GM19193 (cell line): ENCODE data around the gene SYTL3.

Experiments used
- POLR2A ChIP-seq: IDR thresholded peaks from 4 replicates; pipeline ENCODE4 v1.6.1; 2011; ENCODE audit not compliant: insufficient read depth, insufficient read length; ENCODE audit errors: extremely low read depth

Gene SYTL3

DNA sequence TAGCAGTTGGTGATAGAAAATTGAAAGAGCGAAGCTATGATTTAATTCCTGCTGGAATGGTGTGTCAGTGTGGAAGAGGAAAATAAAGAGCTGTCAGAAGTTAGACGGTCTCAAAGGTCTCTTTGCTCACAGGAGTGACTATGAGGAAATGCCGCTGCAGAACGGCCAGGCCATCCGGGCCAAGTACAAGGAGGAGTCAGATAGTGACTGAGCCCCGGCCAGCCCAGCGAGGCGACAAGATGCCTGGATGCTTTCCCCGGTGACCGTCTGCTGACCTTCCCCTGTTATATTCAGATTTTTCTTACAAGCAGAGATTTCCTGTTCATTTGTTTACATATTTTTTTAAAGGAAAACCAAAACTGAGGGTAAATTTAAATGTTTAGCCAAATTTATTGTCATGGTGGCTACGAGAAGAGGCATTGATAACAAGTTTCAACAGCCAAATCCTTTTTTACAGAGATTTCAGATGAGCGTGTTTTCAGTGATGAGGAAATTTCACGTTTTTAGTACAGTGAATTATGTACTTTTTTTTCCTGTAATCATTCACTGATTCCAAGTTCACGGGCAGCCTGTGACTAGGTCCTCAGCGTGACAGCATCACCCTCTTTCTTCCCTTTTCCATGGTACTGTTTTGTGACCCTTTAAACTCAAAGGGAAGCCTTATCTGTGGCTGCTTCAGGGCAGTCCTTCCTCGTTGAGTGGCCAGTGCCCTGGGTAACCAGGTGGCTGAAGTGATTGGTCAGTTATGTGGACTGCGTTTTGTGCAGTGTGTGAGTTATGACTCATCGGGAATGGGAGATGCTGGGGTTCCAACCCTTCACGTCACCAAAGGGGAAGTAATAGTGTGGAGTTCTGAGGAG is 17.9 kb upstream of the SYTL3 start:
- TF ChIP-seq POLR2A, result no peak

DNA sequence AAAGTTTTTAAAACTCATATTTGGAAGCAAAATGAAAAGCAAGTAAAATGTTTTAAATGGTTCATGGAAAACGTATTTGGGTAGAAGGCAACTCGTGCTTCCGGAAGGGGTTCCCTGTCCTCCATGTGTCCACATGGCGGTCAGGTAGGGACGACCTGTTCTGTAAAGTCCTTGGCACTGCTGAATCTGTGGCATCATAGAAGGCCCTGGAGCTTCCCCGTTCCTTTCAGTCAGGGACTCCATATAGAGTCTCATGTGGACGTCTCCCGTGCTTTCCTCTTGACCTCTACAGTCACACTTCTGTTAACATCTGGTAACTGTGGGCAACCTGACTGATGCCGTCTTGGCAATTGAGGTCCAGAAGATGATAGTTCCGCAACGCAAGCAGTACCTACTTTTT is 16.7 kb upstream of the SYTL3 start:
- no peak for TF ChIP-seq POLR2A

DNA sequence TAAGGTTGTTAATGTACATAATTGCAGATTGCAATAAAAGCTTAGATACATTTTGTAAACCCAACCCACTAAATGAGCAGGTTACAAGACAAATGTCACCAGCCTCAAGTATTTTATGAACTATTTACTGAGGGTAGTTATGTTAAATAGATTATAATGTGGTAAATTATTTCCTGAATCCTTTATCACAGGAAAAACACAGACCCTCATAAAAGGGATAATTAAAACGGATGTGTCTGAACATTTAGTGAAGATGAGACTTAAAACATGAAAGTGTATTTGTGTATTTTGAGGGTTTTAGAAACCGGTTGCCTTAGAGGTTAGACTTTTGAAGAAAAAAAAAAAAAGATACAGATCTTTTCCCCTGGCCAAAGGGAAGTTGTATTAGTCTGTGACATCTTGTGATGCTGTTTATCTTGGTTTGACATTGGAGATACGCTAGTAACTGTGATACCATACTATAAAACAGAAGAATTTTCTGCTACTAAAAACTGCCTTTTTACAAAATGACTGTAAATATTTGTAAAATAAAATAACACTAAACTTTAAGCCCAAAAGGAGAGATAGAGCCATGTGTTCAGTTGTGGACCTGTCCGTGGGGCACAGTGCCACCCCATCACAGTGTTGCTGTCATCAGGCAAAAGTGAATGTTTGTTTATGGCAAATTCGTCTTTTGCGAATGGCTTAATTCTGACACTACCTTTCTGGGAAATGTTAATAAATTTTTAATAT is 15.0 kb upstream of the SYTL3 start:
- no peak for TF ChIP-seq POLR2A

DNA sequence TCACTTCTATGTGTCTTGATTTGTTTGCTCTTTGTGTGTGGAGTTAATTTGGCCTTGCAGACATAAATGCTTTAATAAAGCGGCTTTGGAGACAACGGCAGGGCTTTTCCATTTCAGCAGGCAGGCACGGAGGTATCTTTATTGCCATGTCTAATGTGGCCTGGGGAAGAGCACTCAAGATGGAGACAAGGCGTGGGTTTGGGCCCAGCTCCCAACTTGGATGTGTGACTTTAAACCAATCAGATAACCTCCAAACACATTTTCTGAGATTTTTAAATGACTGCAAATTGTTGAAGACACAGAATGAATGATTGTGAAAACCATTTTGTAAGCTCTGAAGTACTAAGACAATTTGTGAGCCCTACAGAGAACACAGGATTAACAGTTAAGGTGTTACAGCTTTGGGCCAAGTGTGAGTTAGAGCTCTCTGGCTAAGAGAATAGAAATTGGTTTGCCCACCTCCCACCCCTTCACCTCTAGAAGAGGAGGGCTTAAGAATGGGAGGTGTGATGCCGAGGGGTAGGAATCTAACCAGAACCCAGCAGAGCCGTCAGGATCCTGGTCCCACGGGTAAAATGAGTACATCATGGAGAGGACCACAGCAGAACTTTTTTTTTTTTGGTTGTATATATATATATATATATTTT is 14.3 kb upstream of the SYTL3 start:
- TF ChIP-seq POLR2A, result no peak

DNA sequence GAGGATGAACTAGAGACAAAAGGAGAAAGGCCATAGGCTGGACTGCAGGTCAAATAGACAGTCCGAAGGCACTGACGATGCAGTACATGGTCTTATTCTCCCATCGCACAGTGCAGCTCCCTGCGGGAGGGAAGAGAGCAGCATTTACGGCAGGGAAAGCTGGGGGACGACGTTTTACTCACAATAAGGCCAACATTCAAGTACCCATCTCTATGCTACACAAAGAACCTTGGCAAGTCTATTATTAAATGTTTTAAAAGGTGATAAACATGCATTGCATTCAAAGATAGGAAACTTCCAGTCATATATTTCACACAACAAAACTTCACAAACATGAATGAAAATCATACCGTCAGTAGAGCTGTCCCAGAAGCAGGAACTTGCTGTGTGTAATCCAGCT is 13.1 kb upstream of the SYTL3 start:
- TF ChIP-seq POLR2A, result no peak

DNA sequence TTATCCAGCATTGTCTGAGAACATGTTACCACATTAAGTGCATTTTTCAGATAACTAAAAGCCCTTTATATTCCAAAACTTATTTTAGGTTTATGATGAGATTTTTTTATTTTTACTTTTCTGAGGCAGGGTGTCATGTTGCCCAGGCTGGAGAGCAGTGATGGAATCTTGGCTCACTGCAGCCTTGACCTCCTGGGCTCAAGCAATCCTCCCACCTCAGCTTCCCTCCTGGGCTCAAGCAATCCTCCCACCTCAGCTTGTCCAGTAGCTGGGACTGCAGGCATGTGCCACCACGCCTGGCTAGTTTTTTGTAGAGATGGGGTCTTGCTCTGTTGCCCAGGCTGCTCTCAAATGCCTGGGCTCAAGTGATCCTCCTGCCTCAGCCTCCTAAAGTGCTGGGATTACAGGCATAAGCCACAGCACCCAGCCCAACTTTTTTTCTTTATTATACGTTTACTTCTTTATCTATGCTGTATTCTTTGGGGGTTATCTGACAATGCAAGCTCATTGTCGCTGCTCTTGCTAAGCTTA is 11.5 kb upstream of the SYTL3 start:
- TF ChIP-seq POLR2A, result no peak

DNA sequence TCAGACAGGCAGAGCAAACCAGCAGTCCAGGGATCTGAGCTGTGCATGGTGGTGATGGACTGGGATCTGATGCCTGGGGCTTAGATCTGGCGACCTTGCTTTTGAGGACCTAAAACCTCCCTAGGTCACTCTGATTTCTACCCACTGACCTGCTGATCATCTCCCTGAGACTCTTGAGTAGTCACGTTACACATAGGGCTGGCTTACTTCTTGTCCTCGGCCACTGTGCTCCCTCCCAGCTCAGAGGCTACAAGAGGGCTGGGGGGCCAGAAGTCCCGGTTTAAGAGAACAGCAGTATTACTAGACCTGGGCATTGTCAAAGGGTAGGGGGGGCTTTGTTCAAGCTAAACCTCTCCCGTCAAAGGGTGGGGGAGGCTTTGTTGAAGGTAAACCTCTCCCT is 10.8 kb upstream of the SYTL3 start:
- no peak for TF ChIP-seq POLR2A

DNA sequence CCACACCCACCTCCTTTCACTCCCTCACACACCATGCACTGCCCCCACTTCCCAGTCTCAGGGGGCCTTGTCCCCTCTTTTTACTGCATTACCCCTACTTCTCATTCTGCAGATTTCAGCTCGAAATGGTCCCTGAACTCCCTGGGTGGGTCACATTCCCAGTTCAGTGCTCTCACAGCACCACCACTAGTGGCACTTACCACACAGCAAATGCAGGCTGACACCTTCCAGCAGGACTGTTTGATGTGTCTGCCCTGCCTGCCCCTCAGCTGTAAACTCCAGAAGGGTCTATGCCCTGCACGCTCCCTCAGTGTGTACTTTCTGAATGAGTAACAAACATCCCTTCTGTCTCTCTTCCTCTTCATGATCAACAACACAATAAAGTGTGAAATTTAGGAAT is 9.3 kb upstream of the SYTL3 start:
- no peak for TF ChIP-seq POLR2A

DNA sequence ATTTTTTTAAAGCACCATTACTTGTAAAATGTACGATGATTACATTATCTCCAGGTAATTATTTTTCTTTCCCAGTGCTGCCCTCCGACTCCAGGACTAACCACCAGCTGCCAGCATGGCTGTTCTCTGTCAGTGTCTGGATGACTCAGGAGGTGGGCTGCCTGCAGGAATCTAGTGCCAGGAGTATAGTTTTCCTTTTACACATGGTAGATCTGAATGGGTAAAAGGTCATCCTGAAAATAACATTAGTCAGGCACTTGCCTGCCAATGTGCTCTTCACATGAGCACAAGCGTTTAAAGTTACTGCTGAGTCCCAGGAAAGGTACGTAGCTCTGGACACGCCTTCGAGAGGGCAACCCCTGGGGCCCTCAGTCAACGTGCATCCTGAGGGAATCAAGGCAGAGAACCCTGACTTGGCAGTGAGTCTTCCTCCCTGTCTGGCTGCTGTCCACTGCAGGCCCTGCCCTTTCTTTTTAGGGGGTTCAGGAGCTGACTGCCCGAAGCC is 7.7 kb upstream of the SYTL3 start:
- TF ChIP-seq POLR2A, result no peak

DNA sequence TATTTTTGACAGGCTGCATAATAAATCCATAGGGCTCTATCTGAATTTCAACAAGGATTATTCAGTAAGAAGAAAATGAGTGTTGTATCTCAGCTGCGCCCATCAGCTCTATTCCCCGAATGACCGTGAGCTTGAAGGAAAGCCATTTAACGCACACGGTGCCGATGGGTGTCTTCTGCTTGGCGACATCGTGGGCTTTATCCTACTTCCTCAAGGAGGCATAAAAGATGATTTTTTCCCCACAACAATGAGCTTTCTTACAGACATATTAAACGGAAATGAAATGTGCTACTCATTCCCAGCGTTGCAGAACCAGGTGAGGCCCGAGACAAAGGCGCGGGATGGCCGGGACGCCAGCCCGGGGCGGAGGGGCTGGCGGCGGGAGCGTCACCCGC is 6.0 kb upstream of the SYTL3 start:
- no peak for TF ChIP-seq POLR2A

DNA sequence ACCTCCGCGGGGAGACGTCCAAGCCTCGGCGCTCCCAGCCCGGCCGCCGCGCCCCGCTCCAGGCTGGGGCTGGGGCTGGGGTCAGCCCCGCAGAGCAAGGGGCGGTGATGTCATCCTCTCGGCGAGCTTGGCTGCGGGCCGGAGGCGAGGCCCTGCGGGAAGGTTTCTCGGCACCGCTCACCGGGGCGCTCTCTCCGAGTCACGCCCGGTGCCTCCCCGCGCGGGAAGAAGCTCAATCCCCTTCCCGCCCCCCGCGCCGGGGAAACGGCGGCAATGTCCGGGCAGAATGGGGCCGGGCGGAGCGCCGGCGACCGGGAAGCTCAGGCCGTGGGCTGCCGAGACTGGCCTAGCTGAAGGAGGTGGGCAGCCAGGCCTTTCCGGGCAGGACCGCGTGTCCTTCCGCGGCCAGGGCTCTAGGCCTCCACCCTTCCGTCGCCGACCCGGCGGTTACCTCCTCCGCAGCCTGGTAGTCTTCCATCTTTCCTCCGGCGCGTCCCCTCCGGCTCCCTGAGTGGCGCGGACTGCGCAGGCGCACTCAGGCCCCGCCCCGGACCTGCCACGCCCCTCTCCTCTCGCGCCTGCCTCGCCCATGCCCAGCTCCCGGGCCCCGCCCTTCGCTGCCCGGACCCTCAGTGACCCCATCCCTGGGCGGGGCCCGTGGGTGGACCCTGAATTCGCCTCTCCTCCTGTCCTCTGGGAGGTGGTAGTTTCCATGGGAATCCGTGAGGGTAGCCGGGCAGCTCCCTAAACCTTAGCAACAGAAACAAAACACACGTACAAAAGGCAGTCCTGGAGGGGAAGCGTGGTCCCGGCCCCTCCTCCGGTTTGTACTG is 5.4 kb upstream of the SYTL3 start, which contains the start of gene DYNLT1:
Gene DYNLT1, minus strand, starts transcription at position 513 of the 833 bp plus-strand sequence. Its CDS starts 35 bp downstream, at position 478.
- TF ChIP-seq POLR2A, result peak; percentile 88

DNA sequence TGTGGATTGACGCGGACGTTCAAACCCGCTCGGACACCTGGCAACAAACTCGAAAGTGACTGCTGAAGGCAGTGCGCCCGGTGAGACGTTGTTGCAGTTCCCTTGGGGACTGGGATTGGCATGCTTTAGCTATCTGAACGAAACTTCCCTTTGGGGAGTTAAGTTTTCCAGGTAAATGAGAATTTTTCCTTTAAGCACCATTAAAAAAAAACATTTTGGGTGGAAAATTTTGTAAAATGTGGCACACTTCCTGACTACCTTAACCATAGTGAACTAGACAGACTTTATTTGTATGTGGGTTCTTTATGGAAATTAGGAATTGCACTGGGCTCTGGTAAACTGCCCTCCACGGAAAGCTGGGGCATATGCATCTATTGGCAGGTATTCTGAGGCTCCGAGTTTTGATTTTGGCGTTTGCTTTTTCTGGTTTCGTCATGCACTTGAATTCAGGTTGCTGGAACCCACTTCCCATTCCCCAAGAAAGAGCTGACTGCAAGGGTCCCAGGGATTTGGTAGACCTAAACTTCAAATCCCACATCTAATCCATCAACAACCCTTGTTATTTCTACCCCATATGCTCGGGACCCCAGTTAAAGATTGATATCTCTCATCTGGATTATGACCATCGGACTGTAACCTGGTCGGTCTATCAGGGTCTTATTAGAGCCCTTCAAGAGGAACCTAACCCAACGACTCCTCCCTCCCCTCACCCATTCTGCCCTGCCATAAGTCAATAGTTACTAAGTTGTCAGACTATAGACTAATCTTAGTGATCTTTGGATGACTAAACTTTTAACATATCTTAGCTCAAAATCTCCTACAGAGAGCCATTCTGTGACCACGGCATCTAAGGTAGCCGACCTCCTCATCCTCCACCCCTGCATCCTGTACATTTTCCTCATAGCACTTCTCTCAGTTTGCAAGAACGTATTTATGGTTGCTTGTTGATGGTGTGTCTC is 4.5 kb upstream of the SYTL3 start:
- TF ChIP-seq POLR2A, result no peak
